Thoracic aorta (tissue), 2 donors: ENCODE measurements around the gene TMEM145. TPM values are rescaled to one million over a fixed set of nuclear protein-coding genes. Genes with fewer than 3 reads are reported as not detected.
A peak's percentile ranks its signal among the peaks of the same experiment; 100 is the strongest.

Experiments used
- ATAC-seq: fragments of 150-250 bp; one replicate; pipeline ENCODE4 v1.8.0; 2017; ENCODE audit warnings: low read depth; ENCODE audit not compliant: insufficient number of reproducible peaks, low FRiP score
- DNase-seq: peaks from one replicate; pipeline ENCODE4 v3.0.0-alpha.2; 2020; ENCODE audit warnings: low spot score
- H3K27ac ChIP-seq, 2 donors: fragments of 200-600 bp; sonication (generic); 1 replicate in 1 of 2; 2 replicates in 1 of 2; pipeline ENCODE4 v1.5.1; 2016; ENCODE audit warnings: mild to moderate bottlenecking in 2 of 2, moderate library complexity in 2 of 2
- H3K27me3 ChIP-seq: fragments of 200-600 bp; sonication (generic); replicated peaks from 2 replicates; pipeline ENCODE4 v1.6.0; 2016; ENCODE audit warnings: mild to moderate bottlenecking; ENCODE audit not compliant: insufficient read depth
- H3K36me3 ChIP-seq: fragments of 200-600 bp; sonication (generic); one replicate; pipeline ENCODE4 v1.5.1; 2016
- H3K4me1 ChIP-seq, 2 donors: fragments of 200-600 bp; sonication (generic); 1 replicate in 1 of 2; 2 replicates in 1 of 2; pipeline versions ENCODE4 v1.5.1 to v1.6.0; 2016; ENCODE audit warnings: low read depth in 2 of 2, mild to moderate bottlenecking in 1 of 2; ENCODE audit not compliant: control insufficient read depth in 1 of 2
- H3K4me3 ChIP-seq: fragments of 200-600 bp; sonication (generic); 2 replicates; pipeline ENCODE4 v1.5.1; 2016; ENCODE audit warnings: mild to moderate bottlenecking
- H3K9me3 ChIP-seq: fragments of 200-600 bp; sonication (generic); 2 replicates; pipeline ENCODE4 v1.5.1; 2016
- total RNA-seq, 2 donors: library from RNA; depleted of rRNA; stranded (reverse); fragments of >200 nt; gene quantifications; one replicate each; pipeline versions ENCODE4 v1.1.0 to v1.2.3, GENCODE V29; 2016
- TF ChIP-seq, protein P1 (sequence below): fragments of 200-600 bp; sonication (generic); IDR thresholded peaks from one replicate; pipeline ENCODE4 v1.5.1; 2019; ENCODE audit warnings: antibody characterized with exemption

Gene TMEM145
- total RNA-seq, 2 donors from 2014 or later = not detected

DNA sequence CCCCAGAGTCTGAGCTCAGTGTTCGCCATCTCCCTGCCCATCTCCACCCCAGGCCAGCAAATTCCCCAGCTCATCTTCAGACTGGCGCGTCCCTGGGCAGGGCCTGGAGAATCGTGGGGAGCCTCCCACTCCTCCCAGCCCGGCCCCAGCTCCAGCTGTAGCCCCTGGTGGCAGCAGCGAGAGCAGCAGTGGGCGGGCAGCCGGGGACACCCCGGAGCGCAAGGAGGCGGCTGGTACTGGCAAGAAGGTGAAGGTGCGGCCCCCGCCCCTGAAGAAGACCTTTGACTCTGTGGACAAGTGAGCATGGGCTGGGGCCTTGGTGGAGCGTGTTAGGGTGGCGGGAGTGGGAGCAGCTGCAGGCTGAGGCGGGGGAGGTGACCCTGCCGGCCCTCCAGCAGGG, 19.6 kb upstream of the TMEM145 start:
- peaks cover 57% of the 10 kb centered on the region for H3K36me3 ChIP-seq
- DNase-seq (no peak), ATAC-seq (no peak)
- TF ChIP-seq, protein P1, sequence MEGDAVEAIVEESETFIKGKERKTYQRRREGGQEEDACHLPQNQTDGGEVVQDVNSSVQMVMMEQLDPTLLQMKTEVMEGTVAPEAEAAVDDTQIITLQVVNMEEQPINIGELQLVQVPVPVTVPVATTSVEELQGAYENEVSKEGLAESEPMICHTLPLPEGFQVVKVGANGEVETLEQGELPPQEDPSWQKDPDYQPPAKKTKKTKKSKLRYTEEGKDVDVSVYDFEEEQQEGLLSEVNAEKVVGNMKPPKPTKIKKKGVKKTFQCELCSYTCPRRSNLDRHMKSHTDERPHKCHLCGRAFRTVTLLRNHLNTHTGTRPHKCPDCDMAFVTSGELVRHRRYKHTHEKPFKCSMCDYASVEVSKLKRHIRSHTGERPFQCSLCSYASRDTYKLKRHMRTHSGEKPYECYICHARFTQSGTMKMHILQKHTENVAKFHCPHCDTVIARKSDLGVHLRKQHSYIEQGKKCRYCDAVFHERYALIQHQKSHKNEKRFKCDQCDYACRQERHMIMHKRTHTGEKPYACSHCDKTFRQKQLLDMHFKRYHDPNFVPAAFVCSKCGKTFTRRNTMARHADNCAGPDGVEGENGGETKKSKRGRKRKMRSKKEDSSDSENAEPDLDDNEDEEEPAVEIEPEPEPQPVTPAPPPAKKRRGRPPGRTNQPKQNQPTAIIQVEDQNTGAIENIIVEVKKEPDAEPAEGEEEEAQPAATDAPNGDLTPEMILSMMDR = no peak
- H3K4me1 ChIP-seq = no peaks in the 10 kb centered on the region
- H3K27ac ChIP-seq = no peak overlapping the region
- H3K4me3 ChIP-seq = no peak overlapping the region
- no peaks in the 10 kb centered on the region for H3K9me3 ChIP-seq
- H3K27me3 ChIP-seq = no peaks in the 10 kb centered on the region

DNA sequence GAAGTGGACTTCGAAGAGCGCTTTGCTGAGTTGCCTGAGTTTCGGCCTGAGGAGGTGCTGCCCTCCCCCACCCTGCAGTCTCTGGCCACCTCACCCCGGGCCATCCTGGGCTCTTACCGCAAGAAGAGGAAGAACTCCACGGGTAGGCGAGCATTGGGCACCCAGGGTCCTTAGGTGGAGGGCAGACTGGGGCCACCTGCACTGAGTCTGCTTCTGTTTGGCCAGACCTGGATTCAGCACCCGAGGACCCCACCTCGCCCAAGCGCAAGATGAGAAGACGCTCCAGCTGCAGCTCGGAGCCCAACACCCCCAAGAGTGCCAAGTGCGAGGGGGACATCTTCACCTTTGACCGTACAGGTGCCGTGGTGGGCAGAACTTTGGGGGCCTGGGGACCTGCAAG, 19.2 kb upstream of the TMEM145 start:
- DNase-seq (no peak), ATAC-seq (no peak)
- TF ChIP-seq, protein P1 = no peak
- Histone ChIP-seq H3K4me1 (no peaks in the 10 kb centered on the region), H3K4me3 (no peak overlapping the region), H3K9me3 (no peaks in the 10 kb centered on the region), H3K27ac (no peak overlapping the region), H3K36me3 (peaks cover 55% of the 10 kb centered on the region), H3K27me3 (no peaks in the 10 kb centered on the region)

DNA sequence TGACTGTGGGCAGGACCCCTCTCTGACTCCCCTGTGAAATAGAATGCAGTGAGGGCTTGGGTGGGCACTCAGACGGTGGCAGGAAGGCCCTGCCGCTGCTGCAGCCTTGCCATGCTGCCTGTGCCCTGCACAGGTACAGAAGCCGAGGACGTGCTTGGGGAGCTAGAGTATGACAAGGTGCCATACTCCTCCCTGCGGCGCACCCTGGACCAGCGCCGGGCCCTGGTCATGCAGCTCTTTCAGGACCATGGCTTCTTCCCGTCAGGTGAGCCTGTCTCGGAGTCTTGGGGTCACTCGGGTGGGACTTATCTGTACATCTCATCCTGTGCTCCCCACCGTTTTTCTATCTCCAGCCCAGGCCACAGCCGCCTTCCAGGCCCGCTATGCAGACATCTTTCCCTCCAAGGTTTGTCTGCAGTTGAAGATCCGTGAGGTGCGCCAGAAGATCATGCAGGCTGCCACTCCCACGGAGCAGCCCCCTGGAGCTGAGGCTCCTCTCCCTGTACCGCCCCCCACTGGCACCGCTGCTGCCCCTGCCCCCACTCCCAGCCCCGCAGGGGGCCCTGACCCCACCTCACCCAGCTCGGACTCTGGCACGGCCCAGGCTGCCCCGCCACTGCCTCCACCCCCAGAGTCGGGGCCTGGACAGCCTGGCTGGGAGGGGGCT, 18.5 kb upstream of the TMEM145 start:
- H3K27me3 ChIP-seq = no peaks in the 10 kb centered on the region
- H3K4me1 ChIP-seq = no peaks in the 10 kb centered on the region
- H3K27ac ChIP-seq = no peak overlapping the region
- ATAC-seq (no peak), DNase-seq (no peak)
- H3K9me3 ChIP-seq = no peaks in the 10 kb centered on the region
- H3K4me3 ChIP-seq = no peak overlapping the region
- H3K36me3 ChIP-seq = peaks cover 49% of the 10 kb centered on the region
- TF ChIP-seq, protein P1 = no peak

DNA sequence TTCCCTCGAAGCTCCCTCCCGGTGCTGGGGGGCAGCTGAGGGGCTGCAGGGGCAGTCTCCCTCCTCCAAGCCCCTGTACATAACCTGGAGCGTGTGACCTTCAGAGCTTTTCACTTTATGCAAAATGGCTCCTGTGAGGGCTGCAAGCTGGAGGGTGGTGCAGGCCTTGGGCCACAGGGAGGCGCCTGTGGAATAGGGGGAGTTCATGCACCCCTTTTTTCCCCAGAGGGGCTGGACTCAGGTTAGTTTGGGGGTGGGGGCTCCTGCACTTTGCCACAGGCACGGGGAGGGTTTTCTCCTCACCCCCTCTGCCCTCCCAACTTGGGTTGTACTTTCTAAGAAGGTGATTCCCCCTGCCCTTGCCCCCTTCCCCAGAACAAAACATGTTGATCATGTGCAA, 17.8 kb upstream of the TMEM145 start:
- H3K4me3 ChIP-seq = no peak overlapping the region
- peaks cover 41% of the 10 kb centered on the region for H3K36me3 ChIP-seq
- no peaks in the 10 kb centered on the region for H3K9me3 ChIP-seq
- TF ChIP-seq, protein P1 = no peak
- H3K27me3 ChIP-seq = no peaks in the 10 kb centered on the region
- DNase-seq (no peak), ATAC-seq (no peak)
- H3K4me1 ChIP-seq = no peaks in the 10 kb centered on the region
- no peak overlapping the region for H3K27ac ChIP-seq

DNA sequence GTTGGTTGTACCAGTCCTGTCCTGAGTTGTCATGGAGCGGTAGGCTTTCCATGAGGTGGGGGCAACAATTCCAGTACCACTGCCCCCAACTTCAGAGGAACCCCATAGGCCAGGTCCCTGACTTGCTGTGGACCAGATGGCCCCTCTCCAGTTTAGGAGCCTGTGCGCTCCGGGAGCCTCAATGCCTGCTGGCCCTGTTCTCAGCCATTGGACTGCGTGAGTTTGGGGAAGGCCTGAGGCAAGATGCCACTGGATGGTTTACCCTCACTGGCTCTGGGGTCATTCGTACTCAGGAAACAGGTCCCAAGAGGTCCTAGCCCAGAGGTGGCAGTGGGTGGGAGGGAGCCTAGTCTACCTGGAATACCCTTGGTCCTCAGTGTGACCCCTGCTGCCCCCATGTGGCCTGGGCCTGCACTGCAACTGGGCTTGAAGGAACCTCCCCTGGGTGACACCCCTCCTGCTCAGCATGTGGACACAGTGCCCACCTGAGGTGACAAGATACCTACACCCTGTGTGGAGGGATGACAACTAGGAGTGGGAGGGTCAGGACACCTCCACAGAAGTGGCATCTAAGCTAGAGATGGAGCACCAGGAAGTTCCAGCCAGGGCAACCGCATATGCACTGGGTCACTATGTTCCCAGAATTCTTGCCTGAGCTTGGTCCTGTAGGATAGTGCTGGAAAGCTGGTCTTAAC, 17.1 kb upstream of the TMEM145 start:
- DNase-seq (no peak), ATAC-seq (no peak)
- H3K27me3 ChIP-seq = no peaks in the 10 kb centered on the region
- H3K4me3 ChIP-seq = no peak overlapping the region
- H3K36me3 ChIP-seq = peaks cover 35% of the 10 kb centered on the region
- TF ChIP-seq, protein P1 = peak; percentile 96
- H3K27ac ChIP-seq = no peak overlapping the region
- no peaks in the 10 kb centered on the region for H3K4me1 ChIP-seq
- H3K9me3 ChIP-seq = no peaks in the 10 kb centered on the region
